ENCODE data around the gene PKLR.

The PKLR gene

DNA sequence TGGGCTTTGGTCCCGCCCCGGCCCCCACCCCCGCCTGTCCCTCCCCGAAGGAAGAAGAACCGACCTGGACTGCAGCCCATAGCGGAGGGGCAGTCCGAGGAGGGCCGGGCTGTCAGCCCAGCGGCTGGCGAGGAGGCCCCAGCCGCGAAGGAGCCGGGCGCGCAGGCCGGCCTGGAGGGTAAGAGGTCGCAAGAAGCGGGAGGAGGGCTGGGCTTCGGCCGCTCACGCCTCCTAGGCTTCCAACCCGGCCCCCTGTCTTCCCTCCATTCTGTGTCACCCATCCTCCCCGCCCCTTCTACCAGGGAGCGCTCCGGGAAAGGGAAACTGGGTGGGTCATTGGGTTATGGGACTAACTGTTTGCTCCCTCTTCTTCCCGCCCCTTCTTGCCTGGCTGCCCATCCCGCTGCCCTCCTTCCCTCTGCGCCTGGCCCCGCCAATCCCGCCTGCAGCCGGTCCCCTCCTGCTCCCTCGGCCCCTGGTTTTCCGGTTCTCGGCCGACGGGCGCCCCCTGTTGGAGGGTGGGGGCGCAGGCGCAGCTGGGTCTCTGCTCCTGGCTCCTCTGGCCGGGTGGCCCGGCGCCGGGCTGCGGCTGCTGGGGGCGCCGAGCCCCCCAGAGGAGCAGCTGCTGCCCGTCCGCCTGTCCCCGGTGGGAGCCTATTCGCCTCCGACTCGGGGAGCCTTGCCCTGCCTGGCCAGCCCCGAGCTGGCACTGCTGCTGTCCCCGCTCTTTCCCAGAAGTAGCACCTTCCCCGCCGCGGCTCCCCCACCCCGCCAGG is 21.9 kb upstream of the PKLR start:
- Mint-ChIP-seq H3K4me3 (peak overlapping the region; percentile 92), H3K36me3 (ENCODE audit: low read depth) (peaks cover 59% of the 10 kb centered on the region), H3K27me3 (peaks cover 6% of the 10 kb centered on the region), H3K27ac (peak overlapping the region; percentile 89), H3K4me1 (ENCODE audit: low read depth) (peaks cover 61% of the 10 kb centered on the region), H3K9me3 (no peaks in the 10 kb centered on the region)
- intact Hi-C loops (cut with micrococcal nuclease) = loop anchor here (1.0 to 2.0 kb wide), 3 partner anchors 14 to 50 kb away; partner anchors contain the start of genes CLK2, FDPS and HCN3

DNA sequence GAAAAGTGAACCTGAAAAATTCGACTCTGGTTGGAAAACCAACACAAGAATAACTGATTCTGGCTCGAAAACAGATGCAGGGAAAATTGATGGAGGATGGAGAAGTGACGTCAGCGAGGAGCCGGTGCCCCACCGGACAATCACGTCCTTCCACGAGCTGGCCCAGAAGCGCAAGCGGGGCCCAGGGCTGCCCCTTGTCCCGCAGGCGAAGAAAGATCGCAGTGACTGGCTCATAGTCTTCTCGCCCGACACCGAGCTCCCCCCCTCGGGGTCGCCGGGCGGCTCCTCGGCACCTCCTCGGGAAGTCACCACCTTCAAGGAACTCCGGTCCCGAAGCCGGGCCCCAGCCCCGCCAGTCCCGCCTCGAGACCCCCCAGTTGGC is 21.3 kb upstream of the PKLR start:
- peaks cover 6% of the 10 kb centered on the region for H3K27me3 Mint-ChIP-seq
- intact Hi-C loops (cut with micrococcal nuclease) = loop anchor here (2.0 kb wide), 1 partner anchor 14 kb away; the partner anchor contains the start of gene FDPS
- H3K27ac Mint-ChIP-seq = peak overlapping the region; percentile 89
- peak overlapping the region; percentile 92 for H3K4me3 Mint-ChIP-seq
- no peaks in the 10 kb centered on the region for H3K9me3 Mint-ChIP-seq
- H3K36me3 Mint-ChIP-seq (ENCODE audit: low read depth) = peaks cover 59% of the 10 kb centered on the region
- H3K4me1 Mint-ChIP-seq (ENCODE audit: low read depth) = peaks cover 61% of the 10 kb centered on the region

DNA sequence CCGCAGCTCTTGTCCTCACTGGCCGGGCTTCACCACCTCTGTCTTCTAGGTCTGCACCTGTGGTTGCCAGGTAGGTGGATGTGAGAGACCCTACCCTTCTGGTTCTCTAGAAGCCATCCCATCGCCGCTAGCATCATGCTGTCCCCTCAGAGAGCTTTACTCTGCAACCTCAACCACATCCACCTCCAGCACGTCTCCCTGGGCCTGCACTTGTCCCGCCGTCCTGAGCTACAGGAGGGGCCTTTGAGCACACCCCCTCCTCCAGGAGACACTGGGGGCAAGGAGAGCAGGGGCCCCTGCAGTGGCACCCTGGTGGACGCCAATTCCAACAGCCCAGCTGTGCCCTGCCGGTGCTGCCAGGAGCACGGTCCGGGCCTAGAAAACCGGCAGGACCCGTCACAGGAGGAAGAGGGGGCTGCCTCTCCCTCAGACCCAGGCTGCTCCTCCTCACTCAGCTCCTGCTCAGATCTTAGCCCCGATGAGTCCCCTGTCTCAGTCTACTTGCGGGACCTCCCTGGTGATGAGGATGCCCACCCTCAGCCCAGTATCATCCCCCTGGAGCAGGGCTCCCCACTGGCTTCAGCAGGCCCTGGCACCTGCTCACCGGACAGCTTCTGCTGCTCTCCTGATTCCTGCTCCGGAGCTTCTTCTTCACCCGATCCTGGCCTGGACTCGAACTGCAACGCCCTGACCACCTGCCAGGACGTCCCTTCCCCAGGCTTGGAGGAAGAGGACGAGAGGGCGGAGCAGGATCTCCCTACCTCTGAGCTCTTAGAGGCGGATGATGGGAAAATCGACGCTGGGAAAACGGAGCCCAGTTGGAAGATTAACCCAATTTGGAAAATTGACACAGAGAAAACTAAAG is 20.6 kb upstream of the PKLR start:
- Mint-ChIP-seq H3K36me3 (ENCODE audit: low read depth) (peaks cover 58% of the 10 kb centered on the region), H3K4me1 (ENCODE audit: low read depth) (peaks cover 61% of the 10 kb centered on the region), H3K27me3 (peaks cover 6% of the 10 kb centered on the region), H3K9me3 (no peaks in the 10 kb centered on the region), H3K27ac (peak overlapping the region; percentile 89), H3K4me3 (peak overlapping the region; percentile 92)
- intact Hi-C loops (cut with micrococcal nuclease) = loop anchor here (2.0 kb wide), 1 partner anchor 13 kb away; the partner anchor contains the start of gene FDPS

DNA sequence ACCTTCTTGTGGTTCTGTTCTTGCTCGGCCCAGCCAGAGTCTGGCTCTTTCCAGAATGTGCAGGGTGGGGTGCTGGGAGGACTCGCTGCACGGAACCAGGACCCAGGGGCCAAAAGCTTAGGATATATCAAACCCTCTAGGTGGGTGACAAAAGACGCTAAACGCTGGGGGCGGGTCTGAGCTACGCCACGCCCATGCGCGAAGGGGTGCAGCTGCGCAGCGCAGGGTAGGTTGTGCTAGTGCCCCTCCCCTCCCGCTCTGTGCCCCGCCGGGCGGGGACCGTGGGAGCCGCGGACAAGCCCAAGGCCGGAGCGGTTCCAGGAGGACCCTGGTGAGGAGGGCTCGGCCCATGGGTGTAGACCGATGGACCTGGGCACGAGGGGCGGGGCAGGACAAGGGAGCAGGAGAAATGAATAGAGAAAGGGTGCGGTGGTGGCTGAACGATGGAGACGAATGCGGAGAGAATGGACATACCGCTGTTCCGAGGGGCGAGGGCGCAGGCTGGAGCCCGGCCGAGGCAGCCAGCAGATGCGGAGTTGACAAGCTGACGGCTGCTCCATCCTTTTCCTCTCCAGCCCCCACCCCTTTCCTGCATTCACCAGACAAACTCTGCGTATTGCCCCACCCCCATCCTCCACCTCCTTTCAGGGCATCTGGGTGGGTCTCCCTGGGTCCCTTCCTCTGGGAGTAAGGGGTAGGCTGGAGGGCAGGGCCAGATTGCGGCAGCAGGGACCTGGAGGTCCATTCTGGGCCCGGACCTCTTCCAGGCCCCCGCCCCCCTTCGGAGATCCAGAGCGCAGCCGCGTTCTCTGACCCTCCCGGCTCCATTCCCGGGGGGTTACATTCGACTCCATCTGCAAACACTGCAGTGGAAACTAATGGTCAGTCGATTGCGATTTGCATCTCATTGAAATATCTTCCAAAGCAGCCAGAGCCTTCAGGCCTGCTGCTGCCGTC is 19.7 kb upstream of the PKLR start, which contains the start of gene RUSC1:
RUSC1 (plus strand) TSS at position 234 of the 957 bp plus-strand sequence. CDS start 880 bp downstream, outside the sequence.
- Mint-ChIP-seq H3K4me3 (peak within 1 kb of the TSS; percentile 80), H3K9me3 (no peaks in the 10 kb centered on the region), H3K27me3 (peaks cover 6% of the 10 kb centered on the region), H3K27ac (peak within 1 kb of the TSS; percentile 61), H3K4me1 (ENCODE audit: low read depth) (peaks cover 52% of the 10 kb centered on the region), H3K36me3 (ENCODE audit: low read depth) (peaks cover 58% of the 10 kb centered on the region)
- intact Hi-C loops (cut with micrococcal nuclease) = no loop called here

DNA sequence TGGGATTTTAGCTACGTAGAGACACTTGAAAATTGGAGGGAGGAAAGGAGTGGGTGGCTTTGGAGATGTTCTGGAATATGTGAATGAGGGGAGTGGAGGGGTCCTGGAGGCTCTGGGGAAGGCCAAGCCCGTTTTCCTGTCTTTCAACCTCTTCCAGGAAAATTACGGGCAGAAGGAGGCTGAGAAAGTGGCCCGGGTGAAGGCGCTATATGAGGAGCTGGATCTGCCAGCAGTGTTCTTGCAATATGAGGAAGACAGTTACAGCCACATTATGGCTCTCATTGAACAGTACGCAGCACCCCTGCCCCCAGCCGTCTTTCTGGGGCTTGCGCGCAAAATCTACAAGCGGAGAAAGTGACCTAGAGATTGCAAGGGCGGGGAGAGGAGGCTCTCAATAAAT is 19.0 kb upstream of the PKLR start:
- peaks cover 6% of the 10 kb centered on the region for H3K27me3 Mint-ChIP-seq
- peak overlapping the region; percentile 80 for H3K4me3 Mint-ChIP-seq
- peaks cover 61% of the 10 kb centered on the region for H3K36me3 Mint-ChIP-seq (ENCODE audit: low read depth)
- intact Hi-C loops (cut with micrococcal nuclease) = no loop called here
- H3K27ac Mint-ChIP-seq = peak overlapping the region; percentile 61
- no peaks in the 10 kb centered on the region for H3K9me3 Mint-ChIP-seq
- H3K4me1 Mint-ChIP-seq (ENCODE audit: low read depth) = peaks cover 45% of the 10 kb centered on the region

DNA sequence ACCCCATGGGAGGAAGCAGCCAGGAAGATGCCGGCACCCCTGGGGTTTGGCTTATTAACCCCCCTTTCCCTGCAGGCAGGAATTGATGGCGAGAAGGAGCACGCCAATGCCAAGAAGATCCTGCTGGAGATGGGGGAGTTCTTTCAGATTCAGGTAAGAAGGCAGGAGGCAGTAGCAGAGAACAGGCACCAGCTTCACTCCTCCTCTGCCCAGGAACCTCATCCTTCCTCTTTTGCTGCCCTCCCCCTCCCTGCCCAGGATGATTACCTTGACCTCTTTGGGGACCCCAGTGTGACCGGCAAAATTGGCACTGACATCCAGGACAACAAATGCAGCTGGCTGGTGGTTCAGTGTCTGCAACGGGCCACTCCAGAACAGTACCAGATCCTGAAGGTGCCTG is 18.3 kb upstream of the PKLR start:
- no peak overlapping the region for H3K27ac Mint-ChIP-seq
- H3K9me3 Mint-ChIP-seq = no peaks in the 10 kb centered on the region
- H3K4me1 Mint-ChIP-seq (ENCODE audit: low read depth) = peaks cover 40% of the 10 kb centered on the region
- H3K27me3 Mint-ChIP-seq = peaks cover 6% of the 10 kb centered on the region
- H3K4me3 Mint-ChIP-seq = no peak overlapping the region
- H3K36me3 Mint-ChIP-seq (ENCODE audit: low read depth) = peaks cover 61% of the 10 kb centered on the region
- intact Hi-C loops (cut with micrococcal nuclease) = no loop called here

DNA sequence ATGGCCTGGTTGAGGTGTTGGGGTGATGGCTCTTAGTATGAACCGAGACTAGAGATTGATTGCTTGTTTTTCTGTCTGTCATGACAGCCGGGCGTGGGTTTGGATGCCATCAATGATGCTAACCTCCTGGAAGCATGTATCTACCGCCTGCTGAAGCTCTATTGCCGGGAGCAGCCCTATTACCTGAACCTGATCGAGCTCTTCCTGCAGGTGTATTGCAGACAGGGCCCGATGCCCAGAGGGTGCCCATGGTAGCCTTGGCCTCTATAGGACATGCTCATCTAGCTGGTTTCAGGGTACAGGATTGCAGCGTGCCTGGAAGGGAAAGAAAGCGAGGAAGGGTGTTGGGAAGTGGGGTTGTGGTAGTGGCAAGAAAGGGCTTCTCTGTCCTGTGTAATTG is 16.8 kb upstream of the PKLR start:
- Mint-ChIP-seq H3K4me3 (no peak overlapping the region), H3K4me1 (ENCODE audit: low read depth) (peaks cover 46% of the 10 kb centered on the region), H3K36me3 (ENCODE audit: low read depth) (peaks cover 75% of the 10 kb centered on the region), H3K27ac (no peak overlapping the region), H3K27me3 (peaks cover 6% of the 10 kb centered on the region), H3K9me3 (no peaks in the 10 kb centered on the region)
- intact Hi-C loops (cut with micrococcal nuclease) = no loop called here

DNA sequence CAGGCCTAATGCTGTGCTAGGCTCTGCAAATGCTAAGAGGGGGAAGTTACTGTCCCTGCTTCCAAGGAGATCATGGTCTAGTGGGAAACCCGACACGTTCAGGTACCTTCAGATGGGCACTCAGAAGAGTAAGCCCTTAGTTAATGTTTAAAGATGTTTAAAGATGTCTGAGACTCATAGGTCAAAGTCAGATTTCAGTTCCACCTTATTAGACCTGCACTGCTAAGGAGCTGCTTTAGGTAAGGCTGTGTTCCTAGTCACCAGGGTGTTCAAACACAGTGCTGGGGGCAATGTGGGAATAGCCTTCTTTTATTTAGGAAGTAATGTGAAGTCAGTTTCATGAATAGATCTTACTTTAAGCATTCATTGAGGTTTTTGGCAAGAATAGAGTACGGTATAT is 15.7 kb upstream of the PKLR start:
- Mint-ChIP-seq H3K4me3 (no peak overlapping the region), H3K27ac (no peak overlapping the region), H3K4me1 (ENCODE audit: low read depth) (peaks cover 45% of the 10 kb centered on the region), H3K27me3 (peaks cover 6% of the 10 kb centered on the region), H3K9me3 (no peaks in the 10 kb centered on the region), H3K36me3 (ENCODE audit: low read depth) (peaks cover 83% of the 10 kb centered on the region)
- intact Hi-C loops (cut with micrococcal nuclease) = no loop called here

DNA sequence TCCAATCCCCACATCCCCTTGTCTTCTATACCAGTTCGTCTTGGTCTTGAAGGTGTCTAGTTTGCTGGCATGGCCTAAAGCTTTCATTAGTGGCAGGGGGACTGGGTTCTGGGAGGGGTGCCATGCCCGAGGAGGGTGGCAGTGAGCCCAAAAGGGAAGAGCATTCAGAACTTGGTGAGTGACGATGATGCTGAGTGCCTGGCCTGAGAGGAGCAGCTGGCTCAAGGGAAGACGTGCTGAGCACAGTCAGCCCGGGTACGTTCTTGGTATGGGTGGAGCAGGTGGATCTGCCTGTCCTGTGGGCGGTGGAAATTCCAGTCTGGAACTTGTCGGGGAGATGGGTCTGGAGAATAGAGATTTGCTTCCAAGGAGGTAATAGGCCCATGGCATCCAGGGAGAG is 12.0 kb upstream of the PKLR start:
- Mint-ChIP-seq H3K9me3 (no peaks in the 10 kb centered on the region), H3K4me3 (no peak overlapping the region), H3K27me3 (no peaks in the 10 kb centered on the region), H3K27ac (no peak overlapping the region), H3K36me3 (ENCODE audit: low read depth) (peaks cover 91% of the 10 kb centered on the region), H3K4me1 (ENCODE audit: low read depth) (peaks cover 38% of the 10 kb centered on the region)
- intact Hi-C loops (cut with micrococcal nuclease) = no loop called here

DNA sequence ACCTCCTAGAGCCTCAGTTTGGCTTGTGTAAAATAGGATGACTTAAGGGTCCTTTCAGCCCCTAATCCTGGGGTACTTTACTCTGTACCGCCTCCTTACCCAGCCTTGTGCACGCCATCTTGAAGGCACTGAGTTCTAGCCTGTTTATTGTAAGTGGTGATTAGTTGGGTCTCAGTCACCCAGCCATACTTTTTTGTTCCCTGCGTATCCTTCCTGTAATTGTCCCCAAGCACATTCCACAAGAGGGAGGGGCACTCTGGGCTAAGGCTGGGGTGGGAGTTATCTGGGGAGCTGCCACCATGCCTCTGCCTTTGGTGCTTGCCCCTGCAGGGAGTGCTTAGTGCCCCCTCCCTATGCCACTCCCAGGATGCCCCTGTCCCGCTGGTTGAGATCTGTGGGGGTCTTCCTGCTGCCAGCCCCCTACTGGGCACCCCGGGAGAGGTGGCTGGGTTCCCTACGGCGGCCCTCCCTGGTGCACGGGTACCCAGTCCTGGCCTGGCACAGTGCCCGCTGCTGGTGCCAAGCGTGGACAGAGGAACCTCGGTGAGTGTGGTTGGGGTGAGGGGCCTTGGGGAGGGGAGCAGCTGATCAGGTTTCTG is 8.3 kb upstream of the PKLR start:
- Mint-ChIP-seq H3K4me3 (peak overlapping the region; percentile 95), H3K4me1 (ENCODE audit: low read depth) (peaks cover 38% of the 10 kb centered on the region), H3K9me3 (no peaks in the 10 kb centered on the region), H3K27me3 (no peaks in the 10 kb centered on the region), H3K36me3 (ENCODE audit: low read depth) (peaks cover 61% of the 10 kb centered on the region), H3K27ac (peak overlapping the region; percentile 94)
- intact Hi-C loops (cut with micrococcal nuclease) = loop anchor here (2.0 kb wide), 1 partner anchor 13 kb away; no protein-coding TSS in a partner anchor

DNA sequence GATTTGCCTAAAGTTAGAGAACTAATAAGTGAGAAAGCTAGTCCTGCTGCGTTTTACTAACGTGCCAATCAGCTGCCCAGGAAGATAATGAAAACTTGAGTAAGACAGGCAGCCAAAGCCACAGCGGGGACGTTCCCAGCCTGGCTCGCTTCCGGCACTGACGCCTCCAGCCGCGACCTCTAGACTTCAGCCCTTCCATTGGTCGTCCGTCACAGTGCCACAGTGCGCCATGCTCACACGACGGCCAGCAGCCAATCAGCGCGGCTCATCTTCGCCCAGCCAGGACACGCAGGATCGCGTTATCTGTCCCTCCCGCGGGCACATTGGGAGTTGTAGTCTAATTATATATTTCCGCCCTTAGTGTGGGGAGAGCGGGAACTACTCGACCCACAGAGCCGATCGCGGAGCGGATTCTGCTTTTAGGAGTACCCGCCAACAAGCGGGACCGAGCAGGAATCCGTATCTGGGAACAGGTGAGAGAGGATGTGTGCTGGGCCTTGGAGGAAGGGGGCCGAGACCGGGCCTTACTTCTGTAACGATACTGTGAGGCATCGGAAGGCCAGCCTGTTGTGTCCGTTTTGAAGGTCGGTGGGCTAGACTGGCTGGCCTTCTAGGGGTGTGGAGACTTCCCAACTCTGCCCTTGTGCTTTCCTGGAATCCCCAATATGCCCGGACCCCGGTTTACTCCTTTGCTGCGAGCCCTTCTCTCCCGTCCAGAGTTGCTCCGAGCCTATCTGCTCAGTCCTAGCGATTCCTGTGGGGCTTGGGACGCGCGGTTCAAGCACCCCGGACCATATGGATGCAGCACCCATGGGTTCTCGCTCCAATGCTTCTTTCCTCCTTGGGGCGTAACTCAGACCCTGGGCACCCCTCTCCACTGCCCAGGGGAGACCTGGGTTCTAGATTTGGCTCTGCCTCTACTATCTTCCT is 7.5 kb upstream of the PKLR start, which contains the start of gene FDPS:
FDPS (plus strand) TSS at position 374 of the 930 bp plus-strand sequence. CDS start 924 bp downstream, outside the sequence.
- H3K27me3 Mint-ChIP-seq = peaks cover 2% of the 10 kb centered on the region
- intact Hi-C loops (cut with micrococcal nuclease) = loop anchor here (1.0 to 2.0 kb wide), 3 partner anchors 14 to 46 kb away; partner anchors contain the start of genes HCN3 and SCAMP3
- no peaks in the 10 kb centered on the region for H3K9me3 Mint-ChIP-seq
- H3K36me3 Mint-ChIP-seq (ENCODE audit: low read depth) = peaks cover 53% of the 10 kb centered on the region
- peaks cover 38% of the 10 kb centered on the region for H3K4me1 Mint-ChIP-seq (ENCODE audit: low read depth)
- peak within 1 kb of the TSS; percentile 94 for H3K27ac Mint-ChIP-seq
- H3K4me3 Mint-ChIP-seq = peak within 1 kb of the TSS; percentile 95

DNA sequence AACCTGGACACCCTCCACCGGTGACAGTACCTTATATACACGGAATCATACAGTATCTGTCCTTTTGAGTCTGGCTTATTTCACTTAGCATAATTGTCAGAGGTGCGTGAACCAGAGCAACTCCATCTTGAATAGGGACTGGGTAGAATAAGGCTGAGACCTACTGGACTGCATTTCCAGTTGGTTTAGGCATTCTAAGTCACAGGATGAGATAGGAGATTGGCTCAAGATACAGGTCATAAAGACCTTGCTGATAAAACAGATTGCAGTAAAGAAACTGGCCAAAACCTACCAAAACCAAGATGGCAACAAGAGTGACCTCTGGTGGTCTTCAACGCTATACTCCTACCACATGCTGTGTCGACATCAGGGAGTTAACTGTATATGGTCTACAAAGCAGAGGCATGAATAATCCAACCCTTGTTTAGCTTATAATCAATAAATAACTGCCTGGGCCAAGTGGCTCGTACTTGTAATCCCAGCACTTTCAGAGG is 6.1 kb upstream of the PKLR start:
- peaks cover 29% of the 10 kb centered on the region for H3K4me1 Mint-ChIP-seq (ENCODE audit: low read depth)
- intact Hi-C loops (cut with micrococcal nuclease) = no loop called here
- H3K9me3 Mint-ChIP-seq = no peaks in the 10 kb centered on the region
- H3K36me3 Mint-ChIP-seq (ENCODE audit: low read depth) = peaks cover 38% of the 10 kb centered on the region
- no peak overlapping the region for H3K4me3 Mint-ChIP-seq
- no peak overlapping the region for H3K27ac Mint-ChIP-seq
- peaks cover 2% of the 10 kb centered on the region for H3K27me3 Mint-ChIP-seq
